ENCODE measurements around the gene WDFY2.

- no peak for TF ChIP-seq POLR2A (IDR thresholded peaks at IDR 0.05)
- TF ChIP-seq CTCF (IDR thresholded peaks at IDR 0.05): no peak
These were observed 186.6 kb downstream of the WDFY2 start for GRCh38 chr13:51770681-51771417.
